Fibroblast of skin of left biceps (primary cell): ENCODE measurements around the gene YWHAG.
"Not testable (repeated sequence)": the region's sequence is repeated elsewhere in the genome, so short reads cannot be mapped to it uniquely, and the experiment has no call there.

Experiments used
- DNase-seq, 2 experiments: peaks; one replicate each; pipeline ENCODE4 v3.0.0-alpha.2; 2013; ENCODE audit warnings: low read depth in 2 of 2

YWHAG gene

GRCh38 chr7:76358481-76359110 is at the start of gene YWHAG:
Gene YWHAG, minus strand, starts transcription at chr7:76358991. Its CDS starts 183 bp downstream, at chr7:76358808.
- DNase-seq = peak; percentile 62 to 68

- no peak for DNase-seq
These were observed 49.4 kb upstream of the YWHAG start for GRCh38 chr7:76408121-76408560.

- no peak for DNase-seq
These were observed 48.9 kb upstream of the YWHAG start for GRCh38 chr7:76407718-76408117.

- no peak for DNase-seq
These were observed 46.9 kb upstream of the YWHAG start for GRCh38 chr7:76405738-76406137.

GRCh38 chr7:76403780-76404494 is 45.1 kb upstream of the YWHAG start:
- no peak for DNase-seq

- not testable (repeated sequence) for DNase-seq
These were observed 44.3 kb upstream of the YWHAG start for GRCh38 chr7:76403097-76403496.

GRCh38 chr7:76400248-76400647 is 41.5 kb upstream of the YWHAG start:
- no peak for DNase-seq

GRCh38 chr7:76397409-76398183 is 38.8 kb upstream of the YWHAG start:
- DNase-seq = no peak

- DNase-seq = no peak
These were observed 38.1 kb upstream of the YWHAG start for GRCh38 chr7:76396864-76397263.

GRCh38 chr7:76395965-76396726 is 37.4 kb upstream of the YWHAG start:
- no peak for DNase-seq

- not testable (repeated sequence) for DNase-seq
These were observed 36.8 kb upstream of the YWHAG start for GRCh38 chr7:76395605-76395964.

- no peak for DNase-seq
These were observed 36.2 kb upstream of the YWHAG start for GRCh38 chr7:76394957-76395356.

- peak; percentile 47 to 60 for DNase-seq
These were observed 34.6 kb upstream of the YWHAG start for GRCh38 chr7:76393116-76394031.

- DNase-seq = no peak
These were observed 33.8 kb upstream of the YWHAG start for GRCh38 chr7:76392531-76393115.

- no peak for DNase-seq
These were observed 31.3 kb upstream of the YWHAG start for GRCh38 chr7:76390092-76390491.

- DNase-seq = not testable (repeated sequence)
These were observed 29.0 kb upstream of the YWHAG start for GRCh38 chr7:76387789-76388188.

- no peak for DNase-seq
These were observed 28.0 kb upstream of the YWHAG start for GRCh38 chr7:76386691-76387260.

GRCh38 chr7:76383089-76383944 is 24.5 kb upstream of the YWHAG start:
- DNase-seq = no peak

GRCh38 chr7:76381814-76382213 is 23.0 kb upstream of the YWHAG start:
- no peak for DNase-seq
